Heart left ventricle (tissue), 13 donors: ENCODE data around the gene PIK3C2B.

Experiments used
- CTCF ChIP-seq, 12 donors: fragments of 200-600 bp; sonication (generic) in 4 of 12; IDR thresholded peaks; one replicate each; pipeline versions ENCODE4 v1.5.0 to v1.8.0; 2018 to 2022; ENCODE audit warnings: antibody characterized with exemption in 12 of 12, mild to moderate bottlenecking in 5 of 12
- POLR2A ChIP-seq, 2 donors: fragments of 450-650 bp; IDR thresholded peaks; one replicate each; pipeline ENCODE4 v1.6.1; 2017; ENCODE audit warnings: antibody characterized with exemption in 2 of 2, mild to moderate bottlenecking in 2 of 2, moderate library complexity in 2 of 2
- donor health status: ischemic (EF 13 %, LVEDD 7.1; RV severe dilation, severe dysfunction).
- donor health status: DM: no; HTN: yes; CAD: no.
- donor health status: DM: no; HTN: no; CAD: no.
- donor health status: ischemic (EF 25% LVEDD 6.9; RV normal size, moderate dysfunction).
- donor health status: ischemic (EF 25% LVEDD 5.7; RV mildly dilated, moderate dysfunction).
- donor health status: ischemic (EF 35%, LVEDD 5.7; RV mildly dilated, moderate dysfunction).
- donor health status: nonischemic (EF 11% LVEDD 7.7; RV severe dilation, severe dysfunction).
- donor health status: DM: yes; HTN: yes; CAD: no.
- donor health status: PGD.
- donor health status: ischemic (EF 29% LVEDD 5.4; RV normal size, mild dysfunction).
- donor health status: nonischemic (EF 23%, LVEDD 6.1; RV moderate dilation, normal function).

GRCh38 chr1:204506969-204507316 lies 12.3 kb upstream of the PIK3C2B start:
- TF ChIP-seq CTCF (IDR thresholded peaks at IDR 0.05) (no peak), POLR2A (IDR thresholded peaks at IDR 0.05) (peak in 1 of 2 donors; percentile 7)
